ENCODE measurements around the gene RNF112. TPM values are rescaled to one million over a fixed set of nuclear protein-coding genes. Genes with fewer than 3 reads are reported as not detected.
"Not testable (repeated sequence)": the region's sequence is repeated elsewhere in the genome, so short reads cannot be mapped to it uniquely, and the experiment has no call there.

Gene RNF112
- total RNA-seq, 1 donor from 2014 or later, result 0.26 TPM

- no peak for FAIRE-seq
These were observed 45.2 kb downstream of the RNF112 start for GRCh38 chr17:19456016-19456927.

GRCh38 chr17:19457046-19457445 lies 46.0 kb downstream of the RNF112 start:
- FAIRE-seq (no peak), DNase-seq (ENCODE audit: low read depth) (no peak)
- no peak overlapping the region for H3K4me3 ChIP-seq (ENCODE audit: low read depth, low read length)
- no peak for TF ChIP-seq CTCF (IDR thresholded peaks at IDR 0.05; ENCODE audit: insufficient read depth, low read length, severe bottlenecking)
- no peaks in the 10 kb centered on the region for H3K27me3 ChIP-seq (ENCODE audit: control insufficient read depth, insufficient read depth, low read length)
- no peaks in the 10 kb centered on the region for H3K36me3 ChIP-seq (ENCODE audit: control insufficient read depth, insufficient read depth, low read length)

More at GRCh38 chr17:19456016-19456927, 45.2 kb downstream of the RNF112 start:
- H3K27me3 ChIP-seq (ENCODE audit: control insufficient read depth, insufficient read depth, low read length), result no peaks in the 10 kb centered on the region
- no peak for DNase-seq (ENCODE audit: low read depth)
- TF ChIP-seq CTCF (IDR thresholded peaks at IDR 0.05; ENCODE audit: insufficient read depth, low read length, severe bottlenecking), result no peak
- H3K36me3 ChIP-seq (ENCODE audit: control insufficient read depth, insufficient read depth, low read length), result no peaks in the 10 kb centered on the region
- no peak overlapping the region for H3K4me3 ChIP-seq (ENCODE audit: low read depth, low read length)

GRCh38 chr17:19457830-19458271 lies 46.8 kb downstream of the RNF112 start:
- H3K4me3 ChIP-seq (ENCODE audit: low read depth, low read length), result no peak overlapping the region
- TF ChIP-seq CTCF (IDR thresholded peaks at IDR 0.05; ENCODE audit: insufficient read depth, low read length, severe bottlenecking), result no peak
- no peak for FAIRE-seq
- H3K36me3 ChIP-seq (ENCODE audit: control insufficient read depth, insufficient read depth, low read length), result no peaks in the 10 kb centered on the region
- H3K27me3 ChIP-seq (ENCODE audit: control insufficient read depth, insufficient read depth, low read length), result no peaks in the 10 kb centered on the region
- DNase-seq (ENCODE audit: low read depth), result no peak

- FAIRE-seq; H3K4me3 ChIP-seq (ENCODE audit: low read depth, low read length); H3K36me3 ChIP-seq (ENCODE audit: control insufficient read depth, insufficient read depth, low read length); DNase-seq (ENCODE audit: low read depth); H3K27me3 ChIP-seq (ENCODE audit: control insufficient read depth, insufficient read depth, low read length): not testable (repeated sequence)
These were observed 47.4 kb downstream of the RNF112 start for GRCh38 chr17:19458481-19458880.

GRCh38 chr17:19459018-19459655 lies 48.1 kb downstream of the RNF112 start:
- H3K27me3 ChIP-seq (ENCODE audit: control insufficient read depth, insufficient read depth, low read length); H3K4me3 ChIP-seq (ENCODE audit: low read depth, low read length); DNase-seq (ENCODE audit: low read depth); FAIRE-seq; H3K36me3 ChIP-seq (ENCODE audit: control insufficient read depth, insufficient read depth, low read length): not testable (repeated sequence)

GRCh38 chr17:19460700-19461099 lies 49.7 kb downstream of the RNF112 start:
- FAIRE-seq (no peak), DNase-seq (ENCODE audit: low read depth) (no peak)
- H3K27me3 ChIP-seq (ENCODE audit: control insufficient read depth, insufficient read depth, low read length), result no peaks in the 10 kb centered on the region
- H3K4me3 ChIP-seq (ENCODE audit: low read depth, low read length), result no peak overlapping the region
- no peaks in the 10 kb centered on the region for H3K36me3 ChIP-seq (ENCODE audit: control insufficient read depth, insufficient read depth, low read length)
- no peak for TF ChIP-seq CTCF (IDR thresholded peaks at IDR 0.05; ENCODE audit: insufficient read depth, low read length, severe bottlenecking)

Measured in bronchial epithelial cell (primary cell).